ENCODE measurements around the gene DPP6.
"Not testable (repeated sequence)": the region's sequence is repeated elsewhere in the genome, so short reads cannot be mapped to it uniquely, and the experiment has no call there.

The DPP6 gene

DNA sequence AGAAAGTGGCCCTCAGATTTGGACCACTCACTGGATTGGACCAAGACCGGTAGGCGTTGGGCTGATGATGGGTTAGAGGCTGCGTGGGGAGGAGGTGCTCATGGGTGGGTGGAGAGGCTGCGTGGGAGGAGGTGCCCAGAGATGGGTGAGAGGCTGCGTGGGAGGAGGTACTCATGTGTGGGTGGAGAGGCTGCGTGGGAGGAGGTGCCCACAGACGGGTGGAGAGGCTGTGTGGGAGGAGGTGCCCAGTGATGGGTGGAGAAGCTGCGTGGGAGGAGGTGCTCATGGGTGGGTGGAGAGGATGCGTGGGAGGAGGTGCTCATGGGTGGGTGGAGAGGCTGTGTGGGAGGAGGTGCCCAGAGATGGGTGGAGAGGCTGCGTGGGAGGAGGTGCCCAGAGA, 604.4 kb downstream of the DPP6 start:
- no peak for DNase-seq (ENCODE audit: low read depth in 2 of 2)

DNA sequence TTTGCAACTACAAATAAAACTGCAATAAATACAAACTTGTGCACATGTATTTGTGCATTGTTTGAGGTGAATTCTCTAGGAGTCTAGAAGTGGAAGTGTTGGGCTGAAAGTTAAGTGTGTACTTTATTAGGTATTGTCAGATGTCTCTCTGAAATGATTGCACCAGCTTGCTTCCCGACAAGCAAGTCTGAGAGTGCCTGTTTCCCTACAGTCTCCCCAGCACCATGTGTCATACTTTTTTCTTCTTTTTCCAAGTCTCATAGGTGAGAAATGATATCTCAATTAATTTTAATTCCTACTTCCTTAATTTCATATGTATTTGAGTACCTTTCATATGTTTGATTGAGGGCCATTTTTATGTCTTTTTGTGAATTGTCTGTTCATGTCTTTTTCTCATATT, 614.6 kb downstream of the DPP6 start:
- no peak for DNase-seq (ENCODE audit: low read depth in 2 of 2)

GRCh38 chr7:154672659-154673415, 620.6 kb downstream of the DPP6 start:
- no peak for DNase-seq (ENCODE audit: low read depth in 2 of 2)

- no peak for DNase-seq (ENCODE audit: low read depth in 2 of 2)
These were observed 622.0 kb downstream of the DPP6 start for GRCh38 chr7:154674191-154674590.

- DNase-seq (ENCODE audit: low read depth in 2 of 2): no peak
These were observed 623.4 kb downstream of the DPP6 start for GRCh38 chr7:154675560-154675959.

GRCh38 chr7:154676033-154676421, 623.8 kb downstream of the DPP6 start:
- not testable (repeated sequence) for DNase-seq (ENCODE audit: low read depth in 2 of 2)

DNA sequence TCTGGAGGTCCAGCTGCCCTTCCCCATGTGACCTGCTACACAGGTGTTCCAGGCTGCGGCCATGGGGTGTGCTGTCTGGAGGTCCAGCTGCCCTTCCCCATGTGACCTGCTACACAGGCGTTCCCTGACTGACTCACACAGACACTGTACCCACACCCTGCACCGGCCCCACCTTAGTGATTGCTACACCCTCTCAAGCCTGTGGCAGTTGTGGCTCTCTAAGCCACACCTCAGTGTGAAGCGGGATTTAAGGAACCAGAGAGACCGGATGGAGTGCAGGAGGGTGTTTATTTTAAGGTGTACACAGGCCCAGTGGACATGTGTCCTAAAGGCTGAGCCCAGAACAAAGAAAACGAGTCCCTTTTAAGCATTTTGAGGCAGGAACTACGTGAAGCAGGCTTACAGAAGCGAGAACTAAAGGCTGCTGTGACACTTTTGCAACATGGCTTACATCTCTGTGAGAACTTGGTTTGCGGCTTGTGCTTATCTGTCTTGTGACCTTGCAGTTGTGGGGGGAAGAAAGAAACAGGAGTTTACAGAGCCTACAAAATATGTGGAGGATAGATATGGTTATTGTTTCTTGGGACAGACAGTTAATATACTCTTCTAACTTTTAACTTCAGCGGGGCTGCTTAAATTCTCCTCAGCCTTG, 624.4 kb downstream of the DPP6 start:
- no peak for DNase-seq (ENCODE audit: low read depth in 2 of 2)

- no peak for DNase-seq (ENCODE audit: low read depth in 2 of 2)
These were observed 625.3 kb downstream of the DPP6 start for GRCh38 chr7:154677454-154677853.

DNA sequence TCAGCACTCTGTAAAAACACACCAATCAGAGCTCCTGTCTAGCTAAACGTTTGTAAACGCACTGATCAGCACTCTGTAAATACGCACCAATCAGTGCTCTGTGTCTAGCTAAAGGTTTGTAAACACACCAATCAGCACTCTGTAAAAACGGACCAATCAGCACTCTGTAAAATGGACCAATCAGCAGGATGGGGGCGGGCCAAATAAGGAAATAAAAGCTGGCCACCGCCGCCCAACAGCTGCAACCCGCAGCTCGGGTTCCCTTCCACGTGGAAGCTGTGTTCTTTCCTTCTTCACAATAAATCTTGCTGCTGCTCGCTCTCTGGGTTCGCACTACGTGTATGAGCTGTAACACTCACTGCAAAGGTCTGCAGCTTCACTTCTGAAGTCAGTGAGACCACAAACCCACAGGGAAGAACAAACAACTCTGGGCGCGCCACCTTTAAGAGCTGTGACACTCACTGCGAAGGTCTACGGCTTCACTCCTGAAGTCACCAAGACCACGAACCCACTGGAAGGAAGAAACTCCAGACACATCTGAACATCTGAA, 625.9 kb downstream of the DPP6 start:
- DNase-seq (ENCODE audit: low read depth in 2 of 2): not testable (repeated sequence)

DNA sequence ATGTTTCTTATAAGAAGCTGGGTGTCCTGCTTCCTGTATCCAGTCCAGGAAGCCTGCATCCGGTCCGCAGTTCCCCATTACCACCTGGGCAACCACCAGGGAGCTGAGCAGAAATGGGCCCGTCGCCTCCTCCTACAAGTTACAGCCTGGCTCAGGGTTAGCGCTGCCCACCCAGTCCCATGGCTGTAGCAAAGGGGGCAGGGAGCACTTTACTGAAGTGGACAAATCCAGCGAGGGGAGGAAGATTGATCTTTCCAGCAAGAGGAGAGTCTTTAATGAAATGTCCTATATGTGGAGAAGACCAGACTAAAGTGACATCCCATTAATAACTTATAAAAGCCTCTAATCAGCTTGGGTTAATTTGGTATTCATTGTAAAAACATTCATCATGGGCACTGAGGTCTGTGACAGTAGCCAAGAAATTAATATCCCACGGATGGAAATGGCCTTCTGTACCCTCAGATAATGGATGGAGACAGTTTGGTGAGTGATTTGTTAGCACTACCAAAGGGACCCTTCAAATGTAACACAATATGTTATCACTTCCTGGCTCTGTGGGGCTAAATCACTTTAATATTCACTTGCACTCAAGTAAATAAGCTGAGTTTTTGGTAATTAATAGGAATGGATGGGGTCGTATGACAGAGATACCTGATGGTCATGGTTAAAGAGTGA, 627.3 kb downstream of the DPP6 start:
- DNase-seq (ENCODE audit: low read depth in 2 of 2): no peak

GRCh38 chr7:154680894-154681659, 628.9 kb downstream of the DPP6 start:
- DNase-seq (ENCODE audit: low read depth in 2 of 2): no peak

DNA sequence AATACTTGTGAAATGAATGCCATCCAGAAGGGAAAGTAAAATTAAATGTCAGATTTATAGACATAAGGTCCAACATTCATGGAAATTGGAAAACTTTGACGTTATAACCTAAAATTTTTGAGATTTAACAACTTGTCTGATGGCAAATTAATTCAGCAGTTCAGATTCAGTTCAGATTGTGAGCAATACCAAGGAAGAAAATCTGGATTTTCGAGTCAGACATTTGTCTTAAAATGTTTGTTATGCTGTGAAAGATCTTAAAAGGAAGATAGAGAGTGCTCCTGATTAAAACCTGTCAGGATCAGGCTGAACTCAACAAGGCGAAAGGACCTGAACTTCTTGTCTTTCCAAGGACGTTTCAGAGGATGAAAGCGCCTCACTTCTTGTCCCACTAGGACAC, 629.8 kb downstream of the DPP6 start:
- no peak for DNase-seq (ENCODE audit: low read depth in 2 of 2)

GRCh38 chr7:154684666-154685563, 632.7 kb downstream of the DPP6 start:
- DNase-seq (ENCODE audit: low read depth in 2 of 2): no peak

GRCh38 chr7:154685564-154685901, 633.3 kb downstream of the DPP6 start:
- DNase-seq (ENCODE audit: low read depth in 2 of 2): no peak

DNA sequence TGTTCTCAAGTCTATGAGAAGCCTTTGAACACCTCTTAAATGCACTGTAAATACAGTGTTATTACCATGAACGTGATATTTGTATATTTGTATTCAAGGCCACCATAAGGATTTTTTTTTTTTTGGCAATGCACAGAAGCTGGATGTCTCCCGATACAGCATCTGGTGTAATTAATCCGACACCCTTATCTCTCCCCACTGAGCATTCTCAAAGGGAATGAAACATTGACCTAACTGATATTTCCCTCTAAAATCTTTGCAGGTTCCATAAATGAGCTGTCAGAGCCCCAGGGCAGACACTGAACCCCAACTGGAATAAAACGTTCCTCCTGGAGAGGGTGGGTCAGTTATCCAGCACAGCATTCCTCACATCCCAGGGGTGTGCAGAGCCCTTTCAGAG, 634.1 kb downstream of the DPP6 start:
- DNase-seq (ENCODE audit: low read depth in 2 of 2): no peak

- DNase-seq (ENCODE audit: low read depth in 2 of 2): no peak
These were observed 636.8 kb downstream of the DPP6 start for GRCh38 chr7:154688952-154689351.

DNA sequence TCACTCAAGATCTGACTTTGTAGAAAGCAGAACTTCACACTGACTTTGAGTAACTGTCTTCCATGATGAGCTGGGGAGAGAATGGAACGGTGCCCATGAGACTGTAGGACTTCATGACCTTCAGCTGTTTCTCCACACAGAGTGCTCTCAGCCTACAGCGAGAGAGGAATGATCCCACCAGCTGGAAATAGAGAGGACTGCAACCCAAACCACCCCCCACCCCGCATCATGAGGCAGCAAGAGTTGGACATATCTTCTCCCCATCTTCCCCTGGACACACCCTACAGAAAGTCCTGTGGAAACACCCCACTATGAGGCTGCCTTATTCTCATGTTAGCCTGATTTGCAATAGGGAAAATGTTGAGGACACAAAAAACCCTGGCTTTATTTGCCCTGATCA, 638.2 kb downstream of the DPP6 start:
- no peak for DNase-seq (ENCODE audit: low read depth in 2 of 2)

- no peak for DNase-seq (ENCODE audit: low read depth in 2 of 2)
These were observed 641.5 kb downstream of the DPP6 start for GRCh38 chr7:154693661-154694060.

GRCh38 chr7:154695836-154696235, 643.6 kb downstream of the DPP6 start:
- no peak for DNase-seq (ENCODE audit: low read depth in 2 of 2)

DNA sequence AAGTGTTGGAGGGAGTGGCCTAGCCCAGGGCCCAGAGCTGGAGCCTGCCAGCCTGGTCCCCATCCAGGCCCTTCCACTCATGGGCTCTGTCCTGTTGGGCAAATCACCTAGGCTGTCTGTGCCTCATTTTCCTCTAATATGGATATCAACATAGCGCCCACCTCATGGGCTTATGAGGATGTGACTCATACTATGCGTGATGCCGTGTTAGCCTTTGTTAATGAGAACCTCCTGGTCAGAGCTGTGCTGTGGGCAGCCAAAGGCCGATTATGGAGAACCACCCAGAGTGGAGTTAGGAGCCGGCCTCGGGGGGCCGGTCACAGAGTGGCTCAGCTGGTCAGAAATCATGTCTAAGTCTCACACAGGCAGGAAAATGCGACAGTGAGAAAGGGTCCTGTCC, 644.4 kb downstream of the DPP6 start:
- DNase-seq (ENCODE audit: low read depth in 2 of 2): no peak

DNA sequence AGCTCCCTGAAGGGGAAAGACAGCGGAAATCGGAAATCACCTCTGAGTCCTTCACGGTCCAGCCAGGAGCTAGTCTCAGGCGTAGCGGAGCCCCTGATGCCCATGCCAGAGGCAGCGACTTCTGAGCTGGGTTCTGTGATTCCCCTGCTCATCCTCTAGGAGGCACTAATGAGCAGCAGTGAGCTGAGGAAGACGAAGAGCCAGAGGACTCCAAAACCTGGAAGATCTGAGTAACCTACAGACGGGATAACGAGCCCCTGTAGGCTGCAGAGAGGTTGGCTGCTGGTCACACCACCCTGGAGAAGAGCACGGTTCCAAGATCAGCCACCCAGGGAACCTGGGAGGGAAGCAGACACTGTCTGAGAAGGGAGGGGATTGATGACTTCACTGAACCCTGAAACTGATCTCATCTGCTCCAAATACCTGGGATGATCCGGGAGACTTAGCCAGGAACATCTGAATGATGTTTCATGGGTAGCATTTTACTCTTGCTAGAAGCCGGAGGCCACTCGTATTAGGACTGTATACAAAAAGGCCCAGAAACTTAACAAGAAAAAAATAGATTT, 646.6 kb downstream of the DPP6 start:
- DNase-seq (ENCODE audit: low read depth in 2 of 2): no peak
